AG20443 (cell line): ENCODE measurements around the gene ZNF860.
"Not testable (repeated sequence)": the region's sequence is repeated elsewhere in the genome, so short reads cannot be mapped to it uniquely, and the experiment has no call there.

Experiments
- DNase-seq: peaks from one replicate; pipeline ENCODE4 v3.0.0; 2012; ENCODE audit warnings: low spot score, mixed read lengths

ZNF860 gene

GRCh38 chr3:31999907-32000439 is 18.4 kb downstream of the ZNF860 start:
- no peak for DNase-seq

GRCh38 chr3:32000877-32001276 is 19.3 kb downstream of the ZNF860 start:
- DNase-seq: no peak

GRCh38 chr3:32002561-32003368 is 21.2 kb downstream of the ZNF860 start:
- DNase-seq: no peak

GRCh38 chr3:32003380-32003779 is 21.8 kb downstream of the ZNF860 start:
- no peak for DNase-seq

- DNase-seq: no peak
Measured at GRCh38 chr3:32004113-32004765, 22.7 kb downstream of the ZNF860 start.

GRCh38 chr3:32009101-32009500 is 27.6 kb downstream of the ZNF860 start:
- no peak for DNase-seq

GRCh38 chr3:32009957-32010356 is 28.4 kb downstream of the ZNF860 start:
- DNase-seq: no peak

GRCh38 chr3:32010699-32011098 is 29.1 kb downstream of the ZNF860 start:
- not testable (repeated sequence) for DNase-seq

- DNase-seq: not testable (repeated sequence)
Measured at GRCh38 chr3:32015638-32016037, 34.1 kb downstream of the ZNF860 start.

- no peak for DNase-seq
Measured at GRCh38 chr3:32017286-32017685, 35.7 kb downstream of the ZNF860 start.

GRCh38 chr3:32018757-32019564 is 37.4 kb downstream of the ZNF860 start:
- DNase-seq: peak; percentile 61

- DNase-seq: no peak
Measured at GRCh38 chr3:32021155-32021554, 39.6 kb downstream of the ZNF860 start.

- no peak for DNase-seq
Measured at GRCh38 chr3:32021748-32022147, 40.2 kb downstream of the ZNF860 start.

- no peak for DNase-seq
Measured at GRCh38 chr3:32022947-32023346, 41.4 kb downstream of the ZNF860 start.

- no peak for DNase-seq
Measured at GRCh38 chr3:32026593-32026992, 45.0 kb downstream of the ZNF860 start.

GRCh38 chr3:32037932-32038267 is 56.4 kb downstream of the ZNF860 start:
- no peak for DNase-seq

- DNase-seq: no peak
Measured at GRCh38 chr3:32041316-32041715, 59.8 kb downstream of the ZNF860 start.
